Psoas muscle (tissue), 8 donors: Measurements from ENCODE around the gene SLC5A1. TPM values are rescaled to one million over a fixed set of nuclear protein-coding genes. Genes with fewer than 3 reads are reported as not detected.

Experiments
- ATAC-seq, 4 donors: fragments of 200-7000 bp; cut with Tn5 transposase; one replicate each; pipeline ENCODE4 v1.9.1; 2020; ENCODE audit warnings: moderate library complexity in 3 of 4, mild to moderate bottlenecking in 2 of 4
- DNase-seq, 2 donors: peaks; one replicate each; pipeline ENCODE4 v3.0.0-alpha.2; 2020
- H3K27ac ChIP-seq: fragments of 200-600 bp; one replicate; pipeline ENCODE4 v1.8.0; 2022
- H3K27me3 ChIP-seq, 3 donors: fragments of 200-600 bp in 1 of 3; one replicate each; pipeline versions ENCODE4 v1.6.1 to v1.8.0; 2013 to 2022; ENCODE audit warnings: low read length in 2 of 3, mild to moderate bottlenecking in 2 of 3, moderate library complexity in 1 of 3; ENCODE audit not compliant: insufficient read depth in 3 of 3
- H3K36me3 ChIP-seq, 2 donors: fragments of 200-600 bp in 1 of 2; one replicate each; pipeline versions ENCODE4 v1.6.1 to v1.8.0; 2013 to 2022; ENCODE audit warnings: low read depth in 1 of 2, mild to moderate bottlenecking in 1 of 2, moderate library complexity in 1 of 2; ENCODE audit not compliant: insufficient read depth in 1 of 2
- H3K4me1 ChIP-seq: fragments of 200-600 bp; one replicate; pipeline ENCODE4 v1.8.0; 2022
- H3K4me3 ChIP-seq: fragments of 200-600 bp; one replicate; pipeline ENCODE4 v1.8.0; 2022; ENCODE audit warnings: mild to moderate bottlenecking
- H3K9me3 ChIP-seq: fragments of 200-600 bp; one replicate; pipeline ENCODE4 v1.8.0; 2022
- CTCF ChIP-seq: fragments of 200-600 bp; IDR thresholded peaks from one replicate; pipeline ENCODE4 v1.8.0; 2022; ENCODE audit warnings: antibody characterized with exemption
- WGBS, 3 donors: extraction: QIAGEN DNeasy Blood & Tissue Kit; methylation state at CpG; one replicate each; pipeline versions ENCODE4 v1.1.6 to v1.1.7; 2013; 5-methylcytosine and 5-hydroxymethylcytosine counted together
- intact Hi-C, 2 donors: fragments of 100-400 bp; cut with DNase I; formaldehyde crosslinking; loops; one replicate each; pipeline versions ENCODE4 v1.11.0 to v1.14.2; 2022
- polyA plus RNA-seq, 3 donors: library from polyadenylated mRNA; stranded (reverse); fragments of 200-250 nt; gene quantifications; one replicate each; pipeline ENCODE4 v1.2.3, GENCODE V29; 2013
- total RNA-seq, 4 donors: library from RNA; stranded (reverse); fragmentation: NEBNext Ultra II Directional in 2 of 4; extraction: Animal tissue kit (Norgen Biotek cat#: 25700) in 2 of 4; gene quantifications; one replicate each; pipeline versions ENCODE4 v1.2.1 to v1.2.4, GENCODE V29; 2021 to 2023
- donor health status: healthy with polysubstance abuse.
- donor health status: DM: no; HTN: no; CAD: no; lungs with moderate emphysema.
- donor health status: Bipolar disorder and iron deficiency.
- donor health status: healthy.
- donor health status: DM: yes; HTN: yes; CAD: no.
- donor health status: DM: no; HTN: no; CAD: no.
- donor health status: DM: no; HTN: no; CAD: no.
- donor health status: DM: yes; HTN: yes; CAD: no.

Gene SLC5A1
- total and polyA plus RNA-seq, 7 donors, result 0.06 to 2.0 (median 0.26) TPM

- Histone ChIP-seq H3K4me3 (no peak overlapping the region), H3K9me3 (no peaks in the 10 kb centered on the region), H3K27ac (no peak overlapping the region), H3K36me3 (no peaks in the 10 kb centered on the region), H3K4me1 (no peaks in the 10 kb centered on the region), H3K27me3 (no peaks in the 10 kb centered on the region)
- intact Hi-C loops, result no loop called here
- ATAC-seq (no peak), DNase-seq (no peak)
- WGBS, 3 donors, result 45 to 88% (median 66%) methylated on average over 3 of the region's 4 CpGs
- TF ChIP-seq CTCF, result no peak
These were observed 26.7 kb downstream of the SLC5A1 start for GRCh38 chr22:32069579-32070372.

GRCh38 chr22:32073262-32073661 lies 30.2 kb downstream of the SLC5A1 start:
- peaks cover 0 to 2% (median 0%) of the 10 kb centered on the region in 3 donors for H3K27me3 ChIP-seq
- no peaks in the 10 kb centered on the region for H3K36me3 ChIP-seq
- H3K27ac ChIP-seq, result no peak overlapping the region
- ATAC-seq, result no peak
- no peak for DNase-seq
- H3K4me3 ChIP-seq, result no peak overlapping the region
- H3K9me3 ChIP-seq, result no peaks in the 10 kb centered on the region
- TF ChIP-seq CTCF, result no peak
- peaks cover 1% of the 10 kb centered on the region for H3K4me1 ChIP-seq
- intact Hi-C loops, result no loop called here
- WGBS, 3 donors, result 79 to 86% (median 84%) methylated on average over 7 of the region's 7 CpGs

GRCh38 chr22:32073823-32074380 lies 30.8 kb downstream of the SLC5A1 start:
- DNase-seq (no peak), ATAC-seq (no peak)
- Histone ChIP-seq H3K27ac (no peak overlapping the region), H3K4me3 (no peak overlapping the region), H3K4me1 (peaks cover 7% of the 10 kb centered on the region), H3K9me3 (no peaks in the 10 kb centered on the region), H3K27me3 (peaks cover 0 to 2% (median 0%) of the 10 kb centered on the region in 3 donors), H3K36me3 (no peaks in the 10 kb centered on the region)
- 78 to 87% (median 82%) methylated on average over 5 of the region's 5 CpGs for WGBS, 3 donors
- TF ChIP-seq CTCF, result no peak
- intact Hi-C loops, result no loop called here

- intact Hi-C loops, result no loop called here
- Histone ChIP-seq H3K4me3 (no peak overlapping the region), H3K27me3 (peaks cover 0 to 2% (median 0%) of the 10 kb centered on the region in 3 donors), H3K9me3 (no peaks in the 10 kb centered on the region), H3K36me3 (no peaks in the 10 kb centered on the region), H3K4me1 (peaks cover 17% of the 10 kb centered on the region), H3K27ac (no peak overlapping the region)
- no peak for ATAC-seq
- no peak for TF ChIP-seq CTCF
- WGBS, 3 donors, result 65 to 71% (median 70%) methylated on average over 10 of the region's 10 CpGs
- DNase-seq, result no peak
These were observed 33.1 kb downstream of the SLC5A1 start for GRCh38 chr22:32075997-32076760.
